Right lobe of liver (tissue), 6 donors: ENCODE measurements around the gene TEPSIN. TPM values are rescaled to one million over a fixed set of nuclear protein-coding genes. Genes with fewer than 3 reads are reported as not detected.

ENCODE experiments used
- ATAC-seq, 4 donors: fragments of 200-7000 bp; cut with Tn5 transposase; one replicate each; pipeline ENCODE4 v1.9.1; 2020; ENCODE audit warnings: mild to moderate bottlenecking in 4 of 4, moderate library complexity in 4 of 4
- DNase-seq, 3 donors: peaks; one replicate each; pipeline ENCODE4 v3.0.0-alpha.2; 2020
- H3K27ac ChIP-seq, 3 donors: fragments of 200-600 bp; one replicate each; pipeline ENCODE4 v1.8.0; 2022
- H3K27me3 ChIP-seq, 2 donors: fragments of 200-600 bp; one replicate each; pipeline ENCODE4 v1.8.0; 2022
- H3K36me3 ChIP-seq, 4 donors: fragments of 200-600 bp; sonication (generic) in 1 of 4; one replicate each; pipeline versions ENCODE4 v1.5.1 to v1.8.0; 2017 to 2022; ENCODE audit warnings: control low read depth in 1 of 4
- H3K4me1 ChIP-seq, 4 donors: fragments of 200-600 bp; sonication (generic) in 1 of 4; one replicate each; pipeline versions ENCODE4 v1.5.1 to v1.8.0; 2017 to 2022; ENCODE audit warnings: control low read depth in 1 of 4
- H3K4me3 ChIP-seq, 3 donors: fragments of 200-600 bp; one replicate each; pipeline ENCODE4 v1.8.0; 2022
- H3K9me3 ChIP-seq, 4 donors: fragments of 200-600 bp; sonication (generic) in 1 of 4; one replicate each; pipeline versions ENCODE4 v1.5.1 to v1.8.0; 2017 to 2022; ENCODE audit warnings: control low read depth in 1 of 4
- POLR2A ChIP-seq: fragments of 450-650 bp; IDR thresholded peaks from one replicate; pipeline ENCODE4 v1.6.1; 2017; ENCODE audit warnings: antibody characterized with exemption, mild to moderate bottlenecking
- WGBS: methylation state at CpG from one replicate; pipeline ENCODE4 v1.1.6; 2018; ENCODE audit warnings: low coverage, low lambda C conversion rate; ENCODE audit not compliant: insufficient coverage; ENCODE audit errors: missing lambda C conversion rate; 5-methylcytosine and 5-hydroxymethylcytosine counted together
- intact Hi-C, 2 donors: fragments of 100-400 bp; cut with DNase I; formaldehyde crosslinking; loops; one replicate each; pipeline versions ENCODE4 v1.11.2 to v1.14.1; 2022
- total RNA-seq, 6 experiments: library from RNA; depleted of rRNA in 2 of 6; stranded (reverse); fragments of >200 nt in 2 of 6; fragmentation: NEBNext Ultra II Directional in 3 of 6; extraction: Animal tissue kit (Norgen Biotek cat#: 25700) in 3 of 6; gene quantifications; one replicate each; pipeline versions ENCODE4 v1.1.0 to v1.2.4, GENCODE V29; 2016 to 2023
- TF ChIP-seq, protein P1 (sequence below), 4 donors: fragments of 200-600 bp in 3 of 4; fragments of 450-650 bp in 1 of 4; IDR thresholded peaks; one replicate each; pipeline versions ENCODE4 v1.5.1 to v1.8.0; 2016 to 2022; ENCODE audit warnings: antibody characterized with exemption in 4 of 4, mild to moderate bottlenecking in 2 of 4
- donor health status: DM: no; HTN: yes; CAD: no.
- donor health status: DM: no; HTN: no; CAD: no.
- donor health status: DM: no; HTN: no; CAD: no.
- donor health status: DM: no; HTN: yes; CAD: no.
- donor health status: DM: no; HTN: yes; CAD: no.

TEPSIN gene
- total RNA-seq, 6 experiments from 2014 or later, result 11.9 to 27.6 (median 18.1) TPM

DNA sequence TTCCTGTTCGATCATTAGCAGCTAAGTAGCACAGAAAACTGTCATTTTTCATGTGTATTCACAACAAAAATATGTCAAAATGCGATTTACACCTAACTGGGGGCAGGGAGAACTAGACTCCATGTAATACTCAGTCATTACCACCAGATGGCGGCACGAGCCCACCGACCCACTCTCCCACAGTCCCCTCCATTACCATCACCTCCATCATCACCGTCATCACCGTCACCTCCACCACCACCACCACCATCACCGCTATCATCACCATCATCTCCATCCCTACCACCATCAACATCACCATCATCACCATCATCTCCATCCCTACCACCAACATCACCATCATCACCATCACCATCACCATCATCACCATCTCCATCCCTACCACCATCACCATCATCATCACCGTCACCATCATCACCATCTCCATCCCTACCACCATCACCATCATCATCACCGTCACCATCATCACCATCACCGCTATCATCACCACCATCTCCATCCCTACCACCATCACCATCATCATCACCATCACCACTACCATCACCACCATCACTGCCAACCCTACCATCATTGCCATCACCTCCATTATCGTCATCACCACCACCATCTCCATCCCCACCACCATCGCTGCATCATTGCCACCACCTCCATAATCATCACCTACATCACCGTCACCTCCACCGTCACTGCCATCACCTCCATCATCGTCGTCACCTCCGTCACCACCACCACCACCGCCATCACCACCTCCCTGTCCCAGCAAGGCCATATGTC, 14.7 kb upstream of the TEPSIN start:
- Histone ChIP-seq H3K4me1 (peaks cover 0 to 22% (median 0%) of the 10 kb centered on the region in 4 donors), H3K27me3 (no peaks in the 10 kb centered on the region), H3K36me3 (peaks cover 1 to 45% (median 5%) of the 10 kb centered on the region in 4 donors), H3K9me3 (no peaks in the 10 kb centered on the region), H3K4me3 (no peak overlapping the region), H3K27ac (no peak overlapping the region)
- intact Hi-C loops, result loop anchor here (5.0 to 10.0 kb wide), 2 partner anchors 221 to 229 kb away; no protein-coding TSS in a partner anchor
- 58% methylated on average over 19 of the region's 19 CpGs for WGBS
- ATAC-seq (peak; percentile 28 to 68 (median 42)), DNase-seq (no peak)
- TF ChIP-seq, protein P1, sequence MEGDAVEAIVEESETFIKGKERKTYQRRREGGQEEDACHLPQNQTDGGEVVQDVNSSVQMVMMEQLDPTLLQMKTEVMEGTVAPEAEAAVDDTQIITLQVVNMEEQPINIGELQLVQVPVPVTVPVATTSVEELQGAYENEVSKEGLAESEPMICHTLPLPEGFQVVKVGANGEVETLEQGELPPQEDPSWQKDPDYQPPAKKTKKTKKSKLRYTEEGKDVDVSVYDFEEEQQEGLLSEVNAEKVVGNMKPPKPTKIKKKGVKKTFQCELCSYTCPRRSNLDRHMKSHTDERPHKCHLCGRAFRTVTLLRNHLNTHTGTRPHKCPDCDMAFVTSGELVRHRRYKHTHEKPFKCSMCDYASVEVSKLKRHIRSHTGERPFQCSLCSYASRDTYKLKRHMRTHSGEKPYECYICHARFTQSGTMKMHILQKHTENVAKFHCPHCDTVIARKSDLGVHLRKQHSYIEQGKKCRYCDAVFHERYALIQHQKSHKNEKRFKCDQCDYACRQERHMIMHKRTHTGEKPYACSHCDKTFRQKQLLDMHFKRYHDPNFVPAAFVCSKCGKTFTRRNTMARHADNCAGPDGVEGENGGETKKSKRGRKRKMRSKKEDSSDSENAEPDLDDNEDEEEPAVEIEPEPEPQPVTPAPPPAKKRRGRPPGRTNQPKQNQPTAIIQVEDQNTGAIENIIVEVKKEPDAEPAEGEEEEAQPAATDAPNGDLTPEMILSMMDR (IDR thresholded peaks at IDR 0.05), result peak; percentile 64 to 80 (median 68)
- no peak for TF ChIP-seq POLR2A

DNA sequence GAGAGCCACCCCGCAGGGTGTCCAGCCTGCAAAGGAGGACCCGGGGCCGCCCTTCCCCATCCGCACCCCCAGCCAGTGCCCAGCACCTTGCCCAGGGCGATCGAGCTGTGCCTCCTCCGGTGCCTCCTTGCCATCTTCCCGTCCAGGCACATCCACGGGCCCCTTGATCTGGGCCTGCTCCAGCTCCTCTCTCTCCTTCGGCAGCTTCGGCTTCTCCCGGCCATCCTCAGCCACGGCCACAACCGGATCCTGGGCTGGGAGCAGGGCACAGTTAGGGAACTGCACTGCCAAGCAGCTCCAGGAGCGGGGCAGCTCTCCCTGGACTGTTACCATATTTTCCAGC, 14.1 kb upstream of the TEPSIN start:
- Histone ChIP-seq H3K9me3 (no peaks in the 10 kb centered on the region), H3K27me3 (no peaks in the 10 kb centered on the region), H3K36me3 (peaks cover 1 to 42% (median 5%) of the 10 kb centered on the region in 4 donors), H3K4me1 (peaks cover 0 to 22% (median 0%) of the 10 kb centered on the region in 4 donors), H3K27ac (no peak overlapping the region), H3K4me3 (no peak overlapping the region)
- ATAC-seq, result no peak
- 49% methylated on average over 9 of the region's 15 CpGs for WGBS
- no peak for TF ChIP-seq POLR2A
- TF ChIP-seq, protein P1 (IDR thresholded peaks at IDR 0.05), result no peak
- no peak for DNase-seq
- intact Hi-C loops, result loop anchor here (5.0 to 10.0 kb wide), 2 partner anchors 222 to 229 kb away; no protein-coding TSS in a partner anchor

DNA sequence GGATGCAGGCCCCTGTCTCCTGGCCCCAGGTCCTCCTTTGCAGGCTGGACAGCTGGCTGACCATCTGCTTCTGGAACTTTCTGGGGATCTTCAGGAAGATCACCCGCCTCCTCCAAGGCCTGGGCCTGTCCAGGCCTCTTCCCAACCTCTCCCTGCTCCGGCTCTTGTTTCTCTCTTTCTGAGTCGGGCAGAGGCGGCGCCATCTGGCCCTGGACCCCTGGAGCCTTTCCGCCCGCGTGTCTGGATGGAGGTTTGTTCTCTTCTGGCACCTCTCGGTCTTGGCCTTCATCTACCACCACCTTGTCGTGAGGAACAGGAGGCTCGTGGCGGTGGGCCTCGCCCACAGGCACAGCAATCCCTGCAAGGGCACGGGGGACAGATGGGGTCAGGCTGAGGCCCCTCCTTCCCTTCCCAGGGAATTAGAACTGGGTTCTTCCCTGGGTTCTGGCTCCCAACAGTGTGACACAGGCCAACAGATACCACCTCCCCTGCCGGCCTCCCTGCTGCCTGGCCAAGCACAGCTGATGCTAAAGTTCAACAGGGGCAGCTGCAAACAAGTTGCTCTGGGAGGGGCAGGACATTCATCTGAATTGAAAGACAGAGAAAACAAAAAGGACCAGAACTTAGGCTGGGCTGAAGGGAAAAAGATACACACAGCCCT, 13.6 kb upstream of the TEPSIN start:
- no peak for TF ChIP-seq POLR2A
- ATAC-seq, result no peak
- no peaks in the 10 kb centered on the region for H3K9me3 ChIP-seq
- WGBS, result 76% methylated on average over 13 of the region's 15 CpGs
- intact Hi-C loops, result loop anchor here (5.0 to 10.0 kb wide), 2 partner anchors 222 to 230 kb away; no protein-coding TSS in a partner anchor
- H3K36me3 ChIP-seq, result peaks cover 1 to 40% (median 5%) of the 10 kb centered on the region in 4 donors
- no peak overlapping the region for H3K27ac ChIP-seq
- no peak for DNase-seq
- H3K27me3 ChIP-seq, result no peaks in the 10 kb centered on the region
- H3K4me3 ChIP-seq, result no peak overlapping the region
- H3K4me1 ChIP-seq, result peaks cover 0 to 22% (median 0%) of the 10 kb centered on the region in 4 donors

DNA sequence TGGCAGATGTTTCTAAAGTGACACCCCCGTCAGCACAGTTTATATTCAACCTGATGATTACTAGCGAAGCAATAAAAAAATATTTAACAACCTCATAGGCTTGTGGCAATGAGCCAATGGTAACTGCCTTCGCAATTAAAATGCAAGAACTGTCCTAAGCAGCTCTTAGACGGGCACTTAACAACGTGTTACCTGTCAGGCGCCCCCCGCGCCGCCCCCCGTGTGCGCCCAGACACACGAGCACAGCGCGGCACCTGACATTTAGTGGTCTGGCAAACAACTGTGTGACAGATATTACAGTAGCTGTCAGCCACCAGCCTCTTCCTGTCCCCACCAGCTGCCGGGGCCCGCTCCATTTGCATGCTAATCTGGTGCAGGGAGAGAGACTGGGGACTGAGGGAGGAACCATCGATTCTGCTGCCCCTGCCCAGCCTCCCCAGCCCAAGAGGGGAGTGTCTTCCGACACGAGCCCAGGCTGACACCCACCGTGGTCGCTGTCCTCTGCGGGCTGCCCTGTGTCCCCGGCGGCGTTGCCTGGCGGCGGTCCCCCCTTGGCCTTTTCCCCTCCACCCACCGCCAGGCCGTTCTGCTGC, 12.9 kb upstream of the TEPSIN start:
- H3K4me1 ChIP-seq, result peaks cover 0 to 22% (median 0%) of the 10 kb centered on the region in 4 donors
- TF ChIP-seq, protein P1 (IDR thresholded peaks at IDR 0.05), result no peak
- TF ChIP-seq POLR2A, result no peak
- no peak for DNase-seq
- peaks cover 1 to 34% (median 5%) of the 10 kb centered on the region in 4 donors for H3K36me3 ChIP-seq
- 87% methylated on average over 5 of the region's 29 CpGs for WGBS
- no peak for ATAC-seq
- no peak overlapping the region for H3K4me3 ChIP-seq
- no peaks in the 10 kb centered on the region for H3K9me3 ChIP-seq
- H3K27me3 ChIP-seq, result no peaks in the 10 kb centered on the region
- H3K27ac ChIP-seq, result no peak overlapping the region
- intact Hi-C loops, result loop anchor here (5.0 to 10.0 kb wide), 2 partner anchors 223 to 230 kb away; no protein-coding TSS in a partner anchor
